Measurements from ENCODE around the gene PIR.

PIR gene

GRCh38 chrX:15416133-15416993 lies 76.8 kb downstream of the PIR start:
- DNase-seq = no peak

- no peak for DNase-seq
Observed at GRCh38 chrX:15413101-15413500, 80.0 kb downstream of the PIR start.

GRCh38 chrX:15410947-15411346 lies 82.2 kb downstream of the PIR start:
- DNase-seq = no peak

DNA sequence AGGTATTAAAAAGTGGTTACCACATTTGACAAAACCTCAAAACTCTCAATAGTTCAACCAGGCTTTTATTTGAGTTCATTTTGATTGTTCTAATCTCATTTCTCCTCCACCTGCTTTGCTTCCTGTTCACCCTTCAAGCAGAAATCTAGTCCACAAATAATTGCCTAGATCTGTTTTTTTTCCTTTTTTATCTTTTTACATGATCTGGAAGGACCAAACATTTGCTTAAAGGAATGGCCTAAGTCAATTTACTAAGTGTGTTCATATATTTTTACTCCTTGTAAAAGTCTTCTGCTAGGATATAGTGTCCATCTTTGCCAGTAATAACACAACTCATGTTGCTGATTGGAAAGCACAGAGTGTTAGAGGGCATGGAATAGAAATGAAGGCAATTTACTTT lies 82.7 kb downstream of the PIR start:
- DNase-seq = no peak

- no peak for DNase-seq
Observed at GRCh38 chrX:15405846-15406245, 87.3 kb downstream of the PIR start.

DNA sequence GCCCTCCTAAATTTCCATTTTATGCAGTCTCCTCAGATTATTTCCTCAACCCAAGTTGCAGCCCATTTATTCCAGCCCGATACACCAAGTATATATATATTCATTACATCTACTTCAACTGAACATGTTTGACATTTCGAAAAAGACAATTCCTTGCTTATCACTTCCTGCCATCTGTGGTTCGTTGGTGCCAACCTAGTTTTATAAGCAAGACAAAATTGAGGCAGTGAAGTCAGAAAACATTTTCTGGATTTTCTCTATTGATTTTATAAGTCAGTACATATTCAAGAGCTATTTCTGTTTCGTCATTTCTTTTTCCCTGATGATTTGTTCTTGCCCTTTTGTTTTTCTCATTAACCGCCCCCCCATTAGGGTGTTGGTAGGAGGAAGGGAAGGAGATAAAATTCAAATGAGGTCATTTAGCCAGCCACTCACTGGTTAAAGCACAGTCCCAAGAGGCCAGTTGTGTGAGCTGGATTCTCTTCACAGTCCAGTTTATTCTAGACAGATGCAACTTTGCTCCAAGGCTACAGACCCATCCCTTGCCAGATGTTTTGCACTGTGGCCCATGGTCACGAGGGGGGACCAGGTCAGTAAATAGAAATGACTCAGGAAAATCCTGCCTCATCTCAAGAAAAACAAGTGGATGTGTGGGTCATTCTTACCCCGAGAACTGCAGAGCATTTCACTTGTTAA lies 88.6 kb downstream of the PIR start:
- no peak for DNase-seq

DNA sequence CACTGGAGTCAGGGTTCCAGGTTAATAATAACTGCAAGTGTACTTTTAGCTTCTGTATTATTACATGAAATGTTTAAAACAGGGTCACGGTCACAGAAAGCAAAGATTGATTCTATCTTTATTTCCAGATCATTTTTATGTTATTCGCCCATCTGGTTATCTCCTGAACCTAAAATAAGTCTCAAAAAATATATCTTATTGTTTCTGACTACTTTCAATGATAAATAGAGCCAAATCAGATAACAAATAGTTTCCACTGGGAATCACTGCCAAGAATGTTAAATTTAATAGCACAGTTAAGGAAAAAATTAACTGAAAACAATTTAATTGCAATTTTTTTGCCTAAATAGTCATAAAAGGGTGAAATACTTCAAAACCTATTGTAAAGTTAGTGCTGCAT lies 91.8 kb downstream of the PIR start:
- no peak for DNase-seq

DNA sequence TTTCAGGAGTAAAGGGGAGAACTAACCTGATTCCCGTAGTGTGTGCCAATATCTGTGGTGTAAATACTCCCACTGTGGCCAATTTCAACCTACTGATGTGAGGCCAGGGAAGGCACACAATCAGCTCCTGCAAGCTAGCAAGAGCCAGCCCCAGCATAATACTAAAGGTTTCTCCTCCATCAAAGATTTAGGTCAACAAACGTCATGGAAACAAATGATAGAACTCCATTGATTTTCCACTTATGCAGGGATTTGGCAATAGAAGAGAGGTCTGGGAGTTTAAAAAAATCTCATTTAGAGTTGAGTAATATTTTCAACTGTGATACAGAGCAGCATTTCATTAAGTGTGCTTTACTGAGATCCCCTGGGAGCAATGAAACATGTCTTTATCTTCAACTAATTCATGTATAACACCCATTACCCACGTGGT lies 93.2 kb downstream of the PIR start:
- no peak for DNase-seq

- DNase-seq = no peak
Observed at GRCh38 chrX:15398874-15399273, 94.3 kb downstream of the PIR start.

DNA sequence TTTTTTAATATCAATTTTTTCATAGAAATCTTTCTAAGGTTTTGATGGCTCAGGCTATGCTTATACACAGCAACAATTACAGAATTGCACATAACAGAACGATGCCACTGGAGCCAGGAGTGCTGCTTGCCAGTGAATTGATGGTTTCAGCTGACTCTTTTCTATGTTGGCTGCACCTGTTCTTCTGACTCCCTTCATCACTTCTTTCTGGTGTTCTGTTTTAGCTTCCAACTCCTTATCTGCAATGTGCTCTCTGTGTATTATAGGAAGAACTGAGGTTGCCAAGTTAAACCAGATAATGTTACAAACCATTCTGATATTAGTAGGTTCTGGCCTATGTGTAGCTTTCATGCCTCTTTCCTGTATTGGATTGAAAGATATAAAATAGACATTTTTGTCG lies 97.3 kb downstream of the PIR start:
- DNase-seq = no peak

GRCh38 chrX:15391850-15392249 lies 101.3 kb downstream of the PIR start:
- no peak for DNase-seq

GRCh38 chrX:15384304-15384703 lies 108.8 kb downstream of the PIR start, which contains the start of gene VEGFD:
Gene VEGFD, minus strand, starts transcription at chrX:15384413. Its CDS starts 467 bp downstream, at chrX:15383946.
- no peak for DNase-seq

DNA sequence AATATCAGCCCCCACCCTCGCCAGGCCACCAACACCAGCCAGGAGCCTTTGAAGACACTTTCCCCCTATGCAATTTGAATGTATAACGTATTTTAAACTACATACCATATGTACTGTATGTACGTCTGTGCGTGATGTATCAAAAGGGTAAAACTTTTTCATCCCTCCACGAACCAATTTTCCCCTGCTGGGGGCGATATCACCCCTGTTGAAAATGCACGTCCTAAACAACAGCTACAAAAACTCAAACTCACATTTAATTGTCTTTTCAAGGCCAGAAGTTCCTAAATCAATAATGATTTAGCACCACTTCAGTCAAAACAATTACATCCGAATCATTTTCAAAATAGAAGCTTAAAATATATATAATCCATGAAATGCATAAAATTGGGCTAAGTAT lies 110.3 kb downstream of the PIR start:
- no peak for DNase-seq

DNA sequence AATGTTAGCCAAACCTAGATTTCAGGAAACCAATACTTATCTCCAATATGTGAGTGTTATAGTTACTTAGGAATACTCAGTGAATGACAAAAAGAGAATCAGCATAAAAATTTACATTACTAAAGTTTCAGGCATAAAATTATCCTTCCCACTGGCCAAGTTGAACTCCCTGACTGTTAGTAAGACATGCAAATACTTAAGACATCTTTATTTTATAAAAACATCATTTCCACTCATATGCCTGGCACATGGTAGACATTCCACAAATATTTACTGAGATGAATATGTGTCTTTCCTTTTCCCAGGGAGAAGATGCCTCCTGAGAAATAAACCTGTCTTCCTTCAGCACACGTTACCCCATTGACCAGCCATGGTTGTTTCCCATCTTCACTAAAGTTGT lies 116.2 kb downstream of the PIR start:
- no peak for DNase-seq

DNA sequence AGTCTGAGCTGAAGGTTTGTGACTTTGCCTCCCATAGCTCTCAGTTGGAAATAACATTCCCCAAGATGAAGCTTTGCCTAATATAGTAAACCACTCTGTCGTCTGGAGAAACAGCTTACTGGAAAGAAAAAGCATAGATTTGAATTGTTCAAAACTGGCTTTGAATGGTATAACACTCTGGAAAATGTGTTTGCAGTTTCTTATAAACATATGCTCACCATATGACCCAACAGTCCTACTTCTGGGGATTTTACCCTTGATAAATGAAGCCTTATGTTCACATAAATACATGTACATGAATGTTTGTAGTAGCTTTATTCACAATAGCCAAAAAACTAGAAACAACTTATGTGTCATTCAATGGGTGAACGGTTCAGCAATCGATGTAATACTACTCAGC lies 119.2 kb downstream of the PIR start:
- DNase-seq = no peak

GRCh38 chrX:15366506-15367352 lies 126.4 kb downstream of the PIR start:
- DNase-seq = no peak

DNA sequence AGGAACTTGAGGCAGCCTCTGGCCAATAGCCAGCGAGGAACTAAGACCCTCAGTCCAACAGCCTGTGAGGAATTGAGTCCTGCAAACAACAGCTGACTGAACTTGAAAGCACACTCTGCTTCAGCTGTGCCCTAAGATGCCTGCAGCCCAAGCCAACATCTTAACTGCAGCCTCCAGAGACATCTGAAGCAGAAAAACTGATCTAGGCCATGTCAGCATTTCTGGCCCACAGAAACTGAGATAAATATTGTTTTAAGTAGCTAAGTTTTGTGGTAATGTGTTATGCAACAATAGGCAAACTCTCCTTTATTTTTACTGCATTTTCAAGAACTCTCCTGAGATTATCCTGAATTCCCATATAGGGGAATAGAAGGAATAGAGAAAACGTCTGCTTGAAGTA lies 133.4 kb downstream of the PIR start:
- no peak for DNase-seq

DNA sequence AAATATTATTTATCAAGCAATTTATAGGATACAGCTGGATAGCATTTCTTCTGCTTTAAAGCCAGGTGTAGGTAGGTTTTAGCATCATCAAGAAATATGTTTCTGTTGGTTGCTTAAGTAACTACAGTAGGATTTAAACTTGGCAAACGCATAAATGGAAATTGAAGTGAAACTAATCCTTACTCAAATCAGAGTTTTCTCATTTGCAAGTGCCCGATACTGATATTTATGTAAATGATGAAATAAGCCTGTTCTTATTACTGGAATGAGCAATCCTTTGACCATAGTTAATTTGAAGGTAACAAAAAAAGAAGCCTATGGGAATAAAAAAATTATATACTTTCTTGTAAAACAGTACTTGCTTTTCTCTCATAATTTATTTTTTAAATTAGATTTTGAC lies 134.6 kb downstream of the PIR start:
- no peak for DNase-seq

GRCh38 chrX:15356444-15356843 lies 136.7 kb downstream of the PIR start:
- no peak for DNase-seq

DNA sequence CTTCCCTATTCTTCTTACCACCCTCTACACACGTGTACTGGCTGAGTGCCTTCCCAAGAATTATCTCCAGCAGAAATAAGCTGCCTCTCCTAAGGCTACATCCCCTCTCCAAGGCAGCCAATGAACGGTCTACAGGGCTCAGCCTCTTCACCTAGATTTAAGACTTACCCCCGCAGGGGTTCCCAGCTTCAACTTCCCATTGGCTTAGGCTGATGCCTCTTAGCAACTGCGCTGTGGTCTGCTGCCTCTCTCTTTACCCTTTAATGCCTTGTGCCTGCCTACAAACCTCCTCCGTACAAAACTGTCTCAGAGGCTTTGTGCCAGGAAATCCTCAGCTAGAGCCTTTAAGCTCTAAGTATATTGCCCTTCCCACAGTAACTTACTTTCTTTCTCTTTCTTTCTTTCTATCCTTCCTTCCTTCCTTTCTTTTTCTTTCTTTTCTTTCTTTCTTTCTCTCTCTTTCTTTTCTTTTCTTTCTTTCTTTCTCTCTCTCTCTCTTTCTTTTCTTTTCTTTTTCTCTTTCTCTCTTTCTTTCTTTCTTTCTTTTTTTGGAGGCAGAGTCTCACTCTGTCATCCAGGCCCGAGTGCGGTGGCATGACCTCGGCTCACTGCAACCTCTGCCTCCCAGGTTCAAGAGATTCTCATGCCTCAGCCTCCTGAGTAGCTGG lies 142.7 kb downstream of the PIR start:
- no peak for DNase-seq

DNA sequence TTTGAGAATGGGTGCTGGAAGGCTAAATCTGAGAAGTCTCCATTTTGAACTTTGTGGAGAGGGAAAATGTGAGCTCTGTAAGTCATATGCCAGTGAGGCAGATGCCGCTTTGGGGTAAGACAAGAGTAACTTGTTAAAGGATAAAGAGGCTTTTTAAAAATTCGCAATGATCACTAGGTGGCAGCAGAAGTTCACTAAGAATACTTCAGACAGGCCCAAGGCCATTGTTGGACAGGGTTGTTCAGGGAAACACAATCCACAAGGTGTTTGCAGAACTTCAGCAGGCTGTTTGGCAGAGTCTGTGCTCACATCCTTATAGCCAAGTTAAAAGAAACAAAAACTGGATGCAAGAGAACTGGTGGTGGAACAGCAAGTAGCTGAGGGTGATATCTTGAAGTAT lies 144.1 kb downstream of the PIR start:
- no peak for DNase-seq

- DNase-seq = no peak
Observed at GRCh38 chrX:15345976-15346375, 147.2 kb downstream of the PIR start.

DNA sequence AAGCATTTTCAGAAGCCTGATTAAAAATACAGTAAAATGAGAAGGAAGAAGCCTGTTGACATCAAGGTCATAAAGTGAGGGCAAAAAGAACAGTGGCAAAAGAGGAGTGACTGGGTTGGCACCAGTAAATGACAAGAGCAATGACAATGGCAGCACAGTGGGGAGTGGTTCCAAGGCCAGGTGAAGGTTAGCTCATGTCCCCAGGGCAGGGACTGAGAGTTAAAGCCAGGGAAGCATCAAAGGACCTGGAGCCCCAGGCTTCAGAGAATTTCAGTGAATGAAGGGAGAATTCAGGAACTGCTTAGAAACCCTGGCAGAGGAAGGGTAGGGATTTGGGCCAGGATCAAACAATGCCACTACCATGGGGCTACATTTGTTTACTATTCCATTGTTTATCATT lies 149.0 kb downstream of the PIR start:
- DNase-seq = no peak
